HepG2 (cell line): Measurements from ENCODE around the gene HCRTR1. TPM values are rescaled to one million over a fixed set of nuclear protein-coding genes. Genes with fewer than 3 reads are reported as not detected.

Experiments used
- AKNA ChIP-seq: sonication (generic); formaldehyde crosslinking; IDR thresholded peaks from 2 replicates; pipeline ENCODE4 v1.4.0; 2020; ENCODE audit warnings: missing genetic modification reagents, borderline replicate concordance
- ARNTL ChIP-seq: sonication (generic); formaldehyde crosslinking; IDR thresholded peaks from 2 replicates; pipeline ENCODE4 v1.4.0; 2020; ENCODE audit warnings: mild to moderate bottlenecking, missing genetic modification reagents
- GTF2F1 ChIP-seq: fragments of 150-350 bp; IDR thresholded peaks from 2 replicates; pipeline ENCODE4 v1.6.1; 2014; ENCODE audit warnings: low read length
- HES4 ChIP-seq: sonication (generic); formaldehyde crosslinking; IDR thresholded peaks from 2 replicates; pipeline ENCODE4 v1.9.0; 2021; ENCODE audit warnings: mild to moderate bottlenecking, missing genetic modification reagents, borderline replicate concordance
- KDM2A ChIP-seq: sonication (generic); formaldehyde crosslinking; IDR thresholded peaks from 2 replicates; pipeline ENCODE4 v1.4.0; 2020; ENCODE audit warnings: low read depth, missing genetic modification reagents, borderline replicate concordance
- NKX3-1 ChIP-seq: sonication (generic); formaldehyde crosslinking; IDR thresholded peaks from 2 replicates; pipeline ENCODE4 v1.5.0; 2020; ENCODE audit warnings: missing genetic modification reagents
- PBX3 ChIP-seq: sonication (generic); formaldehyde crosslinking; IDR thresholded peaks from 2 replicates; pipeline ENCODE4 v1.8.1; 2023; ENCODE audit warnings: missing genetic modification reagents, inconsistent platforms, borderline replicate concordance
- RBFOX2 ChIP-seq: fragments of 200-400 bp; formaldehyde crosslinking; IDR thresholded peaks from 2 replicates; pipeline ENCODE4 v1.6.1; 2017; ENCODE audit warnings: low read depth, mild to moderate bottlenecking, low read length
- SNAPC2 ChIP-seq: sonication (generic); formaldehyde crosslinking; IDR thresholded peaks from 2 replicates; pipeline ENCODE4 v1.8.1; 2022; ENCODE audit warnings: mild to moderate bottlenecking, missing genetic modification reagents
- SOX5 ChIP-seq: IDR thresholded peaks from 2 replicates; pipeline ENCODE4 v1.6.1; 2016; ENCODE audit warnings: borderline replicate concordance
- ZBTB21 ChIP-seq: sonication (generic); formaldehyde crosslinking; IDR thresholded peaks from 2 replicates; pipeline ENCODE4 v1.4.0; 2020; ENCODE audit warnings: missing genetic modification reagents
- ZBTB8A ChIP-seq: sonication (generic); formaldehyde crosslinking; IDR thresholded peaks from 2 replicates; pipeline ENCODE4 v1.4.0; 2020; ENCODE audit warnings: mild to moderate bottlenecking, low read depth, missing genetic modification reagents, borderline replicate concordance
- ZNF33B ChIP-seq: sonication (generic); formaldehyde crosslinking; IDR thresholded peaks from 2 replicates; pipeline ENCODE4 v1.5.1; 2020; ENCODE audit warnings: mild to moderate bottlenecking, missing genetic modification reagents
- ZNF501 ChIP-seq: sonication (generic); formaldehyde crosslinking; IDR thresholded peaks from 2 replicates; pipeline ENCODE4 v1.5.1; 2020; ENCODE audit warnings: mild to moderate bottlenecking, moderate library complexity, missing genetic modification reagents
- ZNF672 ChIP-seq: sonication (generic); formaldehyde crosslinking; IDR thresholded peaks from 2 replicates; pipeline ENCODE4 v1.8.1; 2022; ENCODE audit warnings: missing genetic modification reagents
- ZNF704 ChIP-seq: sonication (generic); formaldehyde crosslinking; IDR thresholded peaks from 2 replicates; pipeline ENCODE4 v1.8.1; 2023; ENCODE audit warnings: mild to moderate bottlenecking, inconsistent platforms, moderate library complexity, missing genetic modification reagents, borderline replicate concordance
- ZSCAN30 ChIP-seq: sonication (generic); formaldehyde crosslinking; IDR thresholded peaks from 2 replicates; pipeline ENCODE4 v1.5.0; 2020; ENCODE audit warnings: mild to moderate bottlenecking, missing genetic modification reagents
- polyA plus RNA-seq, 8 experiments: library from polyadenylated mRNA; depleted of rRNA in 3 of 8; stranded (reverse) in 7 of 8; unstranded in 1 of 8; fragments of >200 nt; fragmentation: Illumina TruSeq in 4 of 8; extraction: Trizol in 4 of 8; gene quantifications; 2 replicates each; pipeline versions ENCODE4 v1.2.1 to v1.2.3, GENCODE V29; 2011 to 2016; ENCODE audit warnings: low read depth in 4 of 8, missing spikeins in 1 of 8, mixed read lengths in 1 of 8; ENCODE audit not compliant: insufficient read depth in 1 of 8
- total RNA-seq, 5 experiments: library from RNA; depleted of rRNA; stranded (reverse); fragments of >200 nt; fragmentation: Illumina TruSeq; extraction: Trizol; gene quantifications; 2 replicates each; pipeline ENCODE4 v1.2.3, GENCODE V29; 2016; ENCODE audit warnings: low read depth in 1 of 5
- TF ChIP-seq, protein P1 (sequence below): sonication (generic); formaldehyde crosslinking; IDR thresholded peaks from 2 replicates; pipeline ENCODE4 v1.5.0; 2020; ENCODE audit warnings: missing genetic modification reagents
- TF ChIP-seq, protein P2 (sequence below): sonication (generic); formaldehyde crosslinking; IDR thresholded peaks from 2 replicates; pipeline ENCODE4 v1.4.0; 2020; ENCODE audit warnings: missing genetic modification reagents, borderline replicate concordance

HCRTR1 gene
- total and polyA plus RNA-seq, 2 of the 13 experiments (the other 11 are each of a cell fraction or from before 2014, with no cell fraction given): not detected

DNA sequence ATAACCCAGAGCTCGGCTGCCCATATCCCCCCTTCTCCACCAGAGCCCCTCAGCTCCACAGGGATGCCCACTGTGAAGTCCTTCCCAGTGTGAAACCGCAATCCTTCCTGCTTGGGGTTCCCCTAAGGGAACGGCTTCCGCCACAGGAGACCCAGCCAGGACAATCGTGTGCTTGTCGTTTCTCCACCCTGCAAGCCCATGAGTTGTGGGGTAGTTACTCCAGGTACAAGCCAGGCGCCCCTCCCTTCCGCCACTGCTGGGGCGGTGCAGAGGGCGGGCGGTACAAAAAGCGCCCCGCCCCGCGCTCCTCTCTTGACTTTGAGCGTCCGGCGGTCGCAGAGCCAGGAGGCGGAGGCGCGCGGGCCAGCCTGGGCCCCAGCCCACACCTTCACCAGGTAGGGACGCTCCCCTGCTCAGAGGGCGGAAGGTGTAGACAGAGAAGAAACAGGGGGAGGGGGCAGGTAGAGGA, 41.3 kb upstream of the HCRTR1 start, which contains the start of gene TINAGL1 (continued):
- no peak for TF ChIP-seq ZBTB8A (CRISPR knock-in tag)
- no peak; the same call in 1 of the 2 replicates for TF ChIP-seq ARNTL (CRISPR knock-in tag)
- no peak for TF ChIP-seq NKX3-1
- no peak for TF ChIP-seq GTF2F1
- TF ChIP-seq, protein P1, sequence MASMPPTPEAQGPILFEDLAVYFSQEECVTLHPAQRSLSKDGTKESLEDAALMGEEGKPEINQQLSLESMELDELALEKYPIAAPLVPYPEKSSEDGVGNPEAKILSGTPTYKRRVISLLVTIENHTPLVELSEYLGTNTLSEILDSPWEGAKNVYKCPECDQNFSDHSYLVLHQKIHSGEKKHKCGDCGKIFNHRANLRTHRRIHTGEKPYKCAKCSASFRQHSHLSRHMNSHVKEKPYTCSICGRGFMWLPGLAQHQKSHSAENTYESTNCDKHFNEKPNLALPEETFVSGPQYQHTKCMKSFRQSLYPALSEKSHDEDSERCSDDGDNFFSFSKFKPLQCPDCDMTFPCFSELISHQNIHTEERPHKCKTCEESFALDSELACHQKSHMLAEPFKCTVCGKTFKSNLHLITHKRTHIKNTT: no peak
- TF ChIP-seq, protein P2, sequence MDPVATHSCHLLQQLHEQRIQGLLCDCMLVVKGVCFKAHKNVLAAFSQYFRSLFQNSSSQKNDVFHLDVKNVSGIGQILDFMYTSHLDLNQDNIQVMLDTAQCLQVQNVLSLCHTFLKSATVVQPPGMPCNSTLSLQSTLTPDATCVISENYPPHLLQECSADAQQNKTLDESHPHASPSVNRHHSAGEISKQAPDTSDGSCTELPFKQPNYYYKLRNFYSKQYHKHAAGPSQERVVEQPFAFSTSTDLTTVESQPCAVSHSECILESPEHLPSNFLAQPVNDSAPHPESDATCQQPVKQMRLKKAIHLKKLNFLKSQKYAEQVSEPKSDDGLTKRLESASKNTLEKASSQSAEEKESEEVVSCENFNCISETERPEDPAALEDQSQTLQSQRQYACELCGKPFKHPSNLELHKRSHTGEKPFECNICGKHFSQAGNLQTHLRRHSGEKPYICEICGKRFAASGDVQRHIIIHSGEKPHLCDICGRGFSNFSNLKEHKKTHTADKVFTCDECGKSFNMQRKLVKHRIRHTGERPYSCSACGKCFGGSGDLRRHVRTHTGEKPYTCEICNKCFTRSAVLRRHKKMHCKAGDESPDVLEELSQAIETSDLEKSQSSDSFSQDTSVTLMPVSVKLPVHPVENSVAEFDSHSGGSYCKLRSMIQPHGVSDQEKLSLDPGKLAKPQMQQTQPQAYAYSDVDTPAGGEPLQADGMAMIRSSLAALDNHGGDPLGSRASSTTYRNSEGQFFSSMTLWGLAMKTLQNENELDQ: no peak
- no peak for TF ChIP-seq HES4
- no peak for TF ChIP-seq ZNF33B
- TF ChIP-seq SNAPC2 (CRISPR knock-in tag): no peak
- TF ChIP-seq PBX3 (CRISPR knock-in tag): no peak
- 0 out of 2 replicates have a peak, but pooled peaks have one; percentile 47 for TF ChIP-seq KDM2A (CRISPR knock-in tag)
- no peak for TF ChIP-seq ZBTB21
- TF ChIP-seq RBFOX2: peak; percentile 73
- TF ChIP-seq SOX5: peak; percentile 27; the same call in 1 of the 2 replicates
- TF ChIP-seq ZNF672 (CRISPR knock-in tag): no peak
- no peak for TF ChIP-seq ZNF704
- TF ChIP-seq ZSCAN30 (CRISPR knock-in tag): no peak
- TF ChIP-seq ZNF501 (CRISPR knock-in tag): no peak
- TF ChIP-seq AKNA (CRISPR knock-in tag): no peak
